ENCODE measurements around the gene SSR2.

Gene SSR2

GRCh38 chr1:155996166-155996565 lies 24.6 kb downstream of the SSR2 start:
- no peak overlapping the region for H2AFZ ChIP-seq (ENCODE audit: low read depth, low read length)
- H3K4me3 ChIP-seq (ENCODE audit: insufficient read depth in 1 of 2, low read depth in 1 of 2, low read length in 2 of 2) = no peak overlapping the region
- no peak overlapping the region for H2BK12ac ChIP-seq (ENCODE audit: low read length in 2 of 2)
- H3K9ac ChIP-seq (ENCODE audit: low read length) = no peak overlapping the region
- H3K79me1 ChIP-seq (replicated peaks; ENCODE audit: low read length, poor library complexity, severe bottlenecking) = no peaks in the 10 kb centered on the region
- H2AK5ac ChIP-seq (ENCODE audit: low read length, severe bottlenecking) = no peak overlapping the region
- H3K27ac ChIP-seq (ENCODE audit: low read length, poor library complexity, severe bottlenecking) = no peak overlapping the region
- H3K18ac ChIP-seq (ENCODE audit: low read depth in 1 of 2, low read length in 2 of 2) = no peak overlapping the region
- H3K4ac ChIP-seq (ENCODE audit: low read depth in 1 of 2, low read length in 2 of 2) = no peak overlapping the region
- no peak overlapping the region for H3K14ac ChIP-seq (ENCODE audit: low read length in 2 of 2)
- 33% methylated on average over 2 of the region's 2 CpGs for WGBS
- no peak overlapping the region for H3K23ac ChIP-seq (ENCODE audit: low read length in 2 of 2)
- H2BK5ac ChIP-seq (ENCODE audit: low read depth, low read length, poor library complexity, severe bottlenecking) = no peak overlapping the region
- no peak overlapping the region for H3K4me2 ChIP-seq (ENCODE audit: low read length, poor library complexity, severe bottlenecking)
- H4K91ac ChIP-seq (ENCODE audit: low read length) = no peak overlapping the region
- no peak overlapping the region for H2BK15ac ChIP-seq (ENCODE audit: low read depth, poor library complexity, severe bottlenecking)
- no peak overlapping the region for H2BK120ac ChIP-seq (ENCODE audit: low read depth, low read length)
- no peak overlapping the region for H4K8ac ChIP-seq (ENCODE audit: low read length)
- peaks cover 0 to 5% of the 10 kb centered on the region in 2 experiments for H3K27me3 ChIP-seq (ENCODE audit: control insufficient read depth in 1 of 2, insufficient read depth in 1 of 2, low read length in 2 of 2)
- H3K9me3 ChIP-seq (ENCODE audit: control insufficient read depth, low read length) = no peaks in the 10 kb centered on the region
- no peak for DNase-seq
- H3K4me1 ChIP-seq (ENCODE audit: control insufficient read depth, insufficient read depth, low read depth, low read length) = no peaks in the 10 kb centered on the region
- no peaks in the 10 kb centered on the region for H3K36me3 ChIP-seq (ENCODE audit: control insufficient read depth in 1 of 2, insufficient read depth in 2 of 2, low read depth in 1 of 2, low read length in 2 of 2)

GRCh38 chr1:155993595-155993994 lies 27.2 kb downstream of the SSR2 start:
- H3K23ac ChIP-seq (ENCODE audit: low read length in 2 of 2) = no peak overlapping the region
- H4K8ac ChIP-seq (ENCODE audit: low read length) = no peak overlapping the region
- DNase-seq = no peak
- H3K9ac ChIP-seq (ENCODE audit: low read length) = no peak overlapping the region
- H3K36me3 ChIP-seq (ENCODE audit: control insufficient read depth in 1 of 2, insufficient read depth in 2 of 2, low read depth in 1 of 2, low read length in 2 of 2) = no peaks in the 10 kb centered on the region
- no peak overlapping the region for H2BK15ac ChIP-seq (ENCODE audit: low read depth, poor library complexity, severe bottlenecking)
- no peak overlapping the region for H3K4me3 ChIP-seq (ENCODE audit: insufficient read depth in 1 of 2, low read depth in 1 of 2, low read length in 2 of 2)
- no peak overlapping the region for H2BK5ac ChIP-seq (ENCODE audit: low read depth, low read length, poor library complexity, severe bottlenecking)
- no peak overlapping the region for H4K91ac ChIP-seq (ENCODE audit: low read length)
- no peaks in the 10 kb centered on the region for H3K79me1 ChIP-seq (replicated peaks; ENCODE audit: low read length, poor library complexity, severe bottlenecking)
- no peak overlapping the region for H2AFZ ChIP-seq (ENCODE audit: low read depth, low read length)
- H3K9me3 ChIP-seq (ENCODE audit: control insufficient read depth, low read length) = no peaks in the 10 kb centered on the region
- H2AK5ac ChIP-seq (ENCODE audit: low read length, severe bottlenecking) = no peak overlapping the region
- no peak overlapping the region for H3K4me2 ChIP-seq (ENCODE audit: low read length, poor library complexity, severe bottlenecking)
- H2BK120ac ChIP-seq (ENCODE audit: low read depth, low read length) = no peak overlapping the region
- peaks cover 0 to 5% of the 10 kb centered on the region in 2 experiments for H3K27me3 ChIP-seq (ENCODE audit: control insufficient read depth in 1 of 2, insufficient read depth in 1 of 2, low read length in 2 of 2)
- H3K14ac ChIP-seq (ENCODE audit: low read length in 2 of 2) = no peak overlapping the region
- H3K27ac ChIP-seq (ENCODE audit: low read length, poor library complexity, severe bottlenecking) = no peak overlapping the region
- 79% methylated on average over 3 of the region's 3 CpGs for WGBS
- no peak overlapping the region for H2BK12ac ChIP-seq (ENCODE audit: low read length in 2 of 2)
- H3K18ac ChIP-seq (ENCODE audit: low read depth in 1 of 2, low read length in 2 of 2) = no peak overlapping the region
- H3K4ac ChIP-seq (ENCODE audit: low read depth in 1 of 2, low read length in 2 of 2) = no peak overlapping the region
- H3K4me1 ChIP-seq (ENCODE audit: control insufficient read depth, insufficient read depth, low read depth, low read length) = peaks cover 3% of the 10 kb centered on the region

GRCh38 chr1:155990005-155990739 lies 30.6 kb downstream of the SSR2 start:
- Histone ChIP-seq H3K4me2 (ENCODE audit: low read length, poor library complexity, severe bottlenecking) (no peak overlapping the region), H3K14ac (ENCODE audit: low read length in 2 of 2) (no peak overlapping the region), H2BK5ac (ENCODE audit: low read depth, low read length, poor library complexity, severe bottlenecking) (no peak overlapping the region), H3K4me3 (ENCODE audit: insufficient read depth in 1 of 2, low read depth in 1 of 2, low read length in 2 of 2) (no peak overlapping the region), H3K79me1 (replicated peaks; ENCODE audit: low read length, poor library complexity, severe bottlenecking) (no peaks in the 10 kb centered on the region), H2AFZ (ENCODE audit: low read depth, low read length) (no peak overlapping the region), H3K36me3 (ENCODE audit: control insufficient read depth in 1 of 2, insufficient read depth in 2 of 2, low read depth in 1 of 2, low read length in 2 of 2) (no peaks in the 10 kb centered on the region), H3K4me1 (ENCODE audit: control insufficient read depth, insufficient read depth, low read depth, low read length) (peaks cover 3% of the 10 kb centered on the region), H3K23ac (ENCODE audit: low read length in 2 of 2) (no peak overlapping the region), H2BK15ac (ENCODE audit: low read depth, poor library complexity, severe bottlenecking) (no peak overlapping the region), H2BK12ac (ENCODE audit: low read length in 2 of 2) (no peak overlapping the region), H3K27me3 (ENCODE audit: control insufficient read depth in 1 of 2, insufficient read depth in 1 of 2, low read length in 2 of 2) (peaks cover 0 to 5% of the 10 kb centered on the region in 2 experiments), H3K18ac (ENCODE audit: low read depth in 1 of 2, low read length in 2 of 2) (no peak overlapping the region), H3K9ac (ENCODE audit: low read length) (peak overlapping the region; percentile 31), H4K91ac (ENCODE audit: low read length) (no peak overlapping the region), H3K9me3 (ENCODE audit: control insufficient read depth, low read length) (no peaks in the 10 kb centered on the region), H2BK120ac (ENCODE audit: low read depth, low read length) (no peak overlapping the region), H3K27ac (ENCODE audit: low read length, poor library complexity, severe bottlenecking) (no peak overlapping the region), H3K4ac (ENCODE audit: low read depth in 1 of 2, low read length in 2 of 2) (no peak overlapping the region), H2AK5ac (ENCODE audit: low read length, severe bottlenecking) (no peak overlapping the region), H4K8ac (ENCODE audit: low read length) (no peak overlapping the region)
- no peak for DNase-seq
- 92% methylated on average over 4 of the region's 6 CpGs for WGBS

DNA sequence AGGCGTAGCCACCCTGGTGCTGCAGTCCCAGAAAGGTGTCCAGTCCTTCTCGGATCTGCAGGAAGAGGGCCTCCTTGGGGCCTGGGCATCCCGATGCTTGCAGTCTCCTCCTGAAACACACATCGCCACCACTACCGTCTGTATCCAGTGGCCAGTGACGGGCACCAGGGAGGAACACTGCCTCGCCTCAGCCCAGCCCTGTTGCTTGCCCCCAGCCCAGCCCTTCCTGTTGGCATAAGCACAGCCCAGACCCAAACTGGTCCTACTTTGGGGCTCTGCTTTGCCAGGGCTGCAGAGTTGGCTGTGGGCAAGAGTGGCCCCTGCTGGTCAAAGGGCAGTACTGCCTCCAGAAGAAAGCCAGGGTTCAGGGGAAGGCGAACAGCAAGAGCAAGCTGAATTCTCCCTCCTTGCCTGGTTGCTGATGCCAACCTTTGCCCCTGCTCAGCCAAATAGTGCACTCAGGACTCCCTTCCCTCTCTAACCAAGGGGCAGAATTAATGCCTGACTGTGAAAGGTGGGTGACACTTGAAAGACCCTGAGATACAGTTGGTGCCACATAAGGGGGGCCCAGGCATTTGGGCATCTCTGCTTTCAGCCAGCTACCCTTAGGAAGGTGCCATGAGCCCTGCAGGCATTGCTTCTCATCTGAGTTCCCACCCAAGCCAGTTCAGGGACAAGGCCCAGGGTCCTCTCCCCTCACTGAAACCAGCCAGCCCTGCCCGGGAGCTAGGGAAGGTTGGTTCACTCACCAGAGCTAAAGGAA lies 31.3 kb downstream of the SSR2 start:
- H3K4me2 ChIP-seq (ENCODE audit: low read length, poor library complexity, severe bottlenecking) = no peak overlapping the region
- no peak overlapping the region for H3K27ac ChIP-seq (ENCODE audit: low read length, poor library complexity, severe bottlenecking)
- peak overlapping the region; percentile 73 for H4K91ac ChIP-seq (ENCODE audit: low read length)
- no peak overlapping the region for H2BK5ac ChIP-seq (ENCODE audit: low read depth, low read length, poor library complexity, severe bottlenecking)
- H3K14ac ChIP-seq (ENCODE audit: low read length in 2 of 2) = no peak overlapping the region
- peak overlapping the region; percentile 82 for H3K9ac ChIP-seq (ENCODE audit: low read length)
- no peaks in the 10 kb centered on the region for H3K9me3 ChIP-seq (ENCODE audit: control insufficient read depth, low read length)
- peak overlapping the region; percentile 32 for H2AFZ ChIP-seq (ENCODE audit: low read depth, low read length)
- peak overlapping the region; percentile 19 to 59 for H2BK12ac ChIP-seq (ENCODE audit: low read length in 2 of 2)
- WGBS = 62% methylated on average over 9 of the region's 9 CpGs
- no peak overlapping the region for H2AK5ac ChIP-seq (ENCODE audit: low read length, severe bottlenecking)
- H3K23ac ChIP-seq (ENCODE audit: low read length in 2 of 2) = no peak overlapping the region
- peak overlapping the region; percentile 16 for H4K8ac ChIP-seq (ENCODE audit: low read length)
- H3K36me3 ChIP-seq (ENCODE audit: control insufficient read depth in 1 of 2, insufficient read depth in 2 of 2, low read depth in 1 of 2, low read length in 2 of 2) = no peaks in the 10 kb centered on the region
- no peak overlapping the region for H3K4ac ChIP-seq (ENCODE audit: low read depth in 1 of 2, low read length in 2 of 2)
- H3K4me1 ChIP-seq (ENCODE audit: control insufficient read depth, insufficient read depth, low read depth, low read length) = peaks cover 3% of the 10 kb centered on the region
- H2BK120ac ChIP-seq (ENCODE audit: low read depth, low read length) = no peak overlapping the region
- no peak overlapping the region for H2BK15ac ChIP-seq (ENCODE audit: low read depth, poor library complexity, severe bottlenecking)
- H3K4me3 ChIP-seq (ENCODE audit: insufficient read depth in 1 of 2, low read depth in 1 of 2, low read length in 2 of 2) = peak overlapping the region in 1 of 2 experiments; percentile 71
- no peak overlapping the region for H3K18ac ChIP-seq (ENCODE audit: low read depth in 1 of 2, low read length in 2 of 2)
- DNase-seq = peak; percentile 66
- H3K27me3 ChIP-seq (ENCODE audit: control insufficient read depth in 1 of 2, insufficient read depth in 1 of 2, low read length in 2 of 2) = peaks cover 0 to under 1% of the 10 kb centered on the region in 2 experiments
- no peaks in the 10 kb centered on the region for H3K79me1 ChIP-seq (replicated peaks; ENCODE audit: low read length, poor library complexity, severe bottlenecking)

All from mesenchymal stem cell (in vitro differentiated cells and primary cell).